Measurements from ENCODE around the gene H2BK1.
A peak's percentile ranks its signal among the peaks of the same experiment; 100 is the strongest.

H2BK1 gene

DNA sequence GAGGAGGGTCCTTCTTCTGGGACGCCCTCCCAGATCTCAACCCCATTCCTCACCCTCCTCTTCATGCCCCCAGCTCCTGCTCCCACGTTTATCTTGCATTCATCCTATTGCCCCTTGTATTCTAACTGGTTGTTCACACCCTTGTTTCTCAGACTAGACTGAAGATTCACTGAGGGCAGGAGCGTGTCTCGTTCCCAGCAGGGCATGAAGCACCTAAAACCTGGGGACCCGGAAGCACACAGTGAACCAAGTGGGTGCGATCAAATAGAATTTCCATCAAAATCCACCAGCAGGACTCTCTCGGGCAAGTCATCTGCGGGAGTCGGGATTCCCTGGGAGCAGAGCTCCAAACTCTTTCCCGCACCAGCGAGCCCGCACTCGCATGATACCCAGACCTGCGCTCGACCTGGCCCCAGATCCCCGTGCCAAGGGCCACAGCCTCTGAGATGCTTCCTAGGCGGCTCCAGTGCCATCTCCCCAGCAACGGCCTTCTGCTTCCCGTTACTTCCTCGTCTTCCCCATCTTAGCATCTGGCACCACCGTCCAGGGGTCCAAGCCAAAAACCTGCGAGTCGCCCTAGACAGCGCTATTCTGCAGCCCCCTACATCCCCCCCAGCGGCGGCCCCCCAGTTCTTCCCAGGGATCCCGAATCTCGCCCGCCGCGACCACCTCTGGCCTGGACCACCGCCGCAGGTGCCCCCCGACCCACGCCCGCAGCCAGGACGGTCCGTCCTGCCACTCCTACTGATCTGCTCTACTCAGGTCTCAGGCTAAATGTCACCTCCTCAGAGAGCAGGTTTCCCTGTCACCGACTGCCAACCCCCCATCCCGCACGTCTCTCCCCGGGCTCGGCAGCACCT lies 36.7 kb downstream of the H2BK1 start:
- Mint-ChIP-seq H3K27me3 (peaks cover 94% of the 10 kb centered on the region), H3K4me3 (no peak overlapping the region), H3K36me3 (no peaks in the 10 kb centered on the region), H3K4me1 (peaks cover 12% of the 10 kb centered on the region), H3K27ac (no peak overlapping the region), H3K9me3 (no peaks in the 10 kb centered on the region)
- ATAC-seq, result peak; percentile 2

DNA sequence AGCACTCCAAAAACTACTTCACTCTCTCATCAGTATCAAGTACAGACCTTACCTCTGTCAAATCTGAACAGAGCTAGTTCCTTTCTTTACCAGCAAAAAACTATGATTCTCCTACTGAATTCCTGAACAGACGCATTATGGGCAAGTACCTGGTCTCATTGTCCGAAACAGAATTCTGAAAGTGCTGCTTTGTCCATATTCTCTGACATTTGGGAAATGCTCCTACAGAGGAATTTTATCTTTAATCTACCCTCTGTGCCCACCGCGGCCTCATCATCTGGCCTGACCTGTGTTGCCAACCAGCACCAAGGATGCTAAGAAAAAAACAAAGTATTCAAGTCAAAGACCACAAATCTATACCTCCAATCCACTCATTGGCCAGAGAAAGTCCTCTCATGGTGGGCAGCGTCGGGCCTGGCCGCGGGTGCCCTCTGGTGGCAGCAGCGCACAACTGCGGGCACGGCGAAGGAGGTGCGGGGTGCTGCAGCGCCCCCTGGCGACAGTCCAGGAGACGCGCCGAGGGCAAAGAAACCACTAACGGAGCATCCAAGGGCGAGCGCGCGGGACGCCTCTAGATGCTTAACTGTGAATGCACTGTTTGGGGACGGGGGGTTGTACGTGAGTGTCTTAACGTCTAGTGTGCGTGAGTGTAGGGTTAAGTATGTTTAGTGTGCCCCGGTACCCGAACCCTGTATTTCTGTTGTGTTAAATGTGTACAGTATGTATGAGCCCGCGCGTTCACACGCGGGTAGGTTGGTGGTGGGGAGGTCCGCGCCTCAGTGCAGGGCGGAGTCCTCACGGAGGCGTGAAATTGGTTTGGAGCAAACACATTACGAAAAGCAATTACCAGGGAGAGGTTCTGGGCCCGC lies 37.8 kb downstream of the H2BK1 start:
- no peak overlapping the region for H3K4me3 Mint-ChIP-seq
- H3K4me1 Mint-ChIP-seq, result peaks cover 17% of the 10 kb centered on the region
- no peaks in the 10 kb centered on the region for H3K36me3 Mint-ChIP-seq
- H3K9me3 Mint-ChIP-seq, result no peaks in the 10 kb centered on the region
- peak; percentile 65 for ATAC-seq
- H3K27me3 Mint-ChIP-seq, result peaks cover 90% of the 10 kb centered on the region
- H3K27ac Mint-ChIP-seq, result no peak overlapping the region

GRCh38 chr7:151168787-151169162 lies 41.5 kb downstream of the H2BK1 start:
- Mint-ChIP-seq H3K27me3 (peaks cover 54% of the 10 kb centered on the region), H3K4me3 (peak overlapping the region; percentile 75), H3K9me3 (no peaks in the 10 kb centered on the region), H3K27ac (no peak overlapping the region), H3K4me1 (peaks cover 22% of the 10 kb centered on the region), H3K36me3 (no peaks in the 10 kb centered on the region)
- ATAC-seq, result no peak

DNA sequence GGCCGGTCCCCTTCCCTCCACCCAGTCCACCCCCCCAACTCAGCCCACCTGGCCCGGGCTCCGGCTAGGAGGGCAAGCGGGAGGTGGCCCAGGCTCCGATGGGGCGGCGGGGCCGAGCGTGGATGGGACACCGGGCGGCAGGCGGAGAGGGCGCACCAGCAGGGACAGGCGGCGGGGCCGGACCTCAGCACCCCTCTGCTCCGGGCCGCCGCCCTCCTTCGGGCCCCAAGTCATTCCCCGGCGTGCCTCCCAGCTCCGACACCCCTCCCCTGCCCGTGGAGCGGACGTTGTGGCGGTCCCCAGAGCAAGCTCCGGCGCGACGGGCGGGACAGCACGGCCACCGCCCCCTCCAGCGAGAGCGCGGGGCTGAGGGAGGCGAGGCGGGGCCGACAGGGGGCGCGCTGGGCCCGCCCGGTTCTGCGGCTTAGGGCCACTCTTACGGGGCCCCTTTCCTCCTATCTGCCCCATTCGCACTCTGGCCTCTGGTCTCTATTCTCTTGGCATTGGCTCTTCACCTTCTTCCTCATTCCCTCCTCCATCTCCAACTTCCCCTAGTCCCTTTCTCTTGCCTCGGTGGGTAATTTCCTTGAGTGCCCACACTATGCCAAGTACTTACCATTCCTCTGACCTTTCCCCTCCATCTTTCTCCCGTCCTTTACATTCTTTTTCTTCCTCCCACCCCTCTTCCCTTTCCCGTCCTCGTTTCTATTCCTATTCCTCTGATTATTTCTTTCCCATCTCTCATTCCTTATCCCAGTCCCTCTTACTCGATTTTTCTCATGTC lies 42.1 kb downstream of the H2BK1 start:
- Mint-ChIP-seq H3K36me3 (no peaks in the 10 kb centered on the region), H3K4me1 (peaks cover 22% of the 10 kb centered on the region), H3K27ac (no peak overlapping the region), H3K9me3 (no peaks in the 10 kb centered on the region), H3K4me3 (peak overlapping the region; percentile 75), H3K27me3 (peaks cover 48% of the 10 kb centered on the region)
- peak; percentile 80 for ATAC-seq

- no peaks in the 10 kb centered on the region for H3K9me3 Mint-ChIP-seq
- H3K36me3 Mint-ChIP-seq, result no peaks in the 10 kb centered on the region
- peak within 1 kb of the TSS; percentile 75 for H3K4me3 Mint-ChIP-seq
- H3K27ac Mint-ChIP-seq, result no peak within 1 kb of the TSS
- H3K27me3 Mint-ChIP-seq, result peaks cover 40% of the 10 kb centered on the region
- peak; percentile 48 for ATAC-seq
- H3K4me1 Mint-ChIP-seq, result peaks cover 16% of the 10 kb centered on the region
These were observed 42.9 kb downstream of the H2BK1 start, which contains the start of gene GBX1 for GRCh38 chr7:151167197-151167961. GBX1 (minus strand) TSS chr7:151167694; CDS start chr7:151167548, 146 bp downstream.

- H3K36me3 Mint-ChIP-seq, result no peaks in the 10 kb centered on the region
- H3K4me3 Mint-ChIP-seq, result peak overlapping the region; percentile 42
- H3K4me1 Mint-ChIP-seq, result peaks cover 14% of the 10 kb centered on the region
- H3K27ac Mint-ChIP-seq, result no peak overlapping the region
- no peaks in the 10 kb centered on the region for H3K9me3 Mint-ChIP-seq
- no peak for ATAC-seq
- H3K27me3 Mint-ChIP-seq, result peaks cover 33% of the 10 kb centered on the region
These were observed 43.6 kb downstream of the H2BK1 start for GRCh38 chr7:151166629-151167196.

GRCh38 chr7:151161757-151162156 lies 48.5 kb downstream of the H2BK1 start:
- H3K36me3 Mint-ChIP-seq, result no peaks in the 10 kb centered on the region
- H3K4me1 Mint-ChIP-seq, result peaks cover 4% of the 10 kb centered on the region
- ATAC-seq, result no peak
- H3K27me3 Mint-ChIP-seq, result no peaks in the 10 kb centered on the region
- H3K9me3 Mint-ChIP-seq, result no peaks in the 10 kb centered on the region
- no peak overlapping the region for H3K27ac Mint-ChIP-seq
- H3K4me3 Mint-ChIP-seq, result no peak overlapping the region
